Measurements from ENCODE around the gene ERC2.

ERC2 gene

DNA sequence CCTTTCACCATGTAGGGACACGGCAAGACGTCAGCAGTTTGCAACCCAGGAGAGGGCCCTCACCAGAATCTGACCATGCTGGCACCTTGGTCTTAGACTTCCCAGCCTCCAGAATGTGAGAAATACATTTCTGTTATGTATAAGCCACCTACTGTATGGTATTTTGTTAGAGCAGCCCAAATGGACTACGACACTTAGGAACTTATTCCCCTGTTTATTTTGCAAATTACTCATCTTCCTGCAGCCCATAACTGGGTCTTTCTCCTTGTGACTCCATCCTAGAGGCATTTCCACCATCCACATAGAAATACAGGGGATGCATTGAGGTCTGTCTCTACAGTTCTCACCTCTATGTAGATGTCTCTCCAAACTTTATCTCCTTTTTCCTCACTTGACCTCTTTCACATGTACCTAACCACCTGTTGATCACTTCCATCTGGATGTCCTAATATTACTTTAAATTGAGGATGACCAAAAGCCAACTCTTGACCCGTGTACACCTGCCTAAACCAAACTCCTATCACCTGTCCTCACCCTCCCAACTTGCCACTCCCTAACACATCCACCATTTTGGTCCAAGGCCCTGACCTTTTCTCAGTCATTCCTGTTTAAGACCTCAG, 575.1 kb downstream of the ERC2 start:
- Histone ChIP-seq H3K4me1 (ENCODE audit: control insufficient read depth, insufficient read depth, low read length) (peaks cover 9% of the 10 kb centered on the region), H3K27me3 (ENCODE audit: control insufficient read depth, insufficient read depth, low read length) (no peaks in the 10 kb centered on the region), H3K9me3 (replicated peaks; ENCODE audit: low read length) (no peaks in the 10 kb centered on the region), H3K4me3 (ENCODE audit: low read length) (no peak overlapping the region), H3K4me2 (ENCODE audit: low read length) (peak overlapping the region; percentile 8), H3K9ac (ENCODE audit: low read depth, low read length) (no peak overlapping the region), H3K36me3 (ENCODE audit: insufficient read depth, low read length) (no peaks in the 10 kb centered on the region)

GRCh38 chr3:55891106-55891505, 577.2 kb downstream of the ERC2 start:
- H3K9ac ChIP-seq (ENCODE audit: low read depth, low read length): no peak overlapping the region
- peaks cover 9% of the 10 kb centered on the region for H3K4me1 ChIP-seq (ENCODE audit: control insufficient read depth, insufficient read depth, low read length)
- no peak overlapping the region for H3K4me3 ChIP-seq (ENCODE audit: low read length)
- no peaks in the 10 kb centered on the region for H3K36me3 ChIP-seq (ENCODE audit: insufficient read depth, low read length)
- no peaks in the 10 kb centered on the region for H3K9me3 ChIP-seq (replicated peaks; ENCODE audit: low read length)
- no peak overlapping the region for H3K4me2 ChIP-seq (ENCODE audit: low read length)
- H3K27me3 ChIP-seq (ENCODE audit: control insufficient read depth, insufficient read depth, low read length): no peaks in the 10 kb centered on the region

DNA sequence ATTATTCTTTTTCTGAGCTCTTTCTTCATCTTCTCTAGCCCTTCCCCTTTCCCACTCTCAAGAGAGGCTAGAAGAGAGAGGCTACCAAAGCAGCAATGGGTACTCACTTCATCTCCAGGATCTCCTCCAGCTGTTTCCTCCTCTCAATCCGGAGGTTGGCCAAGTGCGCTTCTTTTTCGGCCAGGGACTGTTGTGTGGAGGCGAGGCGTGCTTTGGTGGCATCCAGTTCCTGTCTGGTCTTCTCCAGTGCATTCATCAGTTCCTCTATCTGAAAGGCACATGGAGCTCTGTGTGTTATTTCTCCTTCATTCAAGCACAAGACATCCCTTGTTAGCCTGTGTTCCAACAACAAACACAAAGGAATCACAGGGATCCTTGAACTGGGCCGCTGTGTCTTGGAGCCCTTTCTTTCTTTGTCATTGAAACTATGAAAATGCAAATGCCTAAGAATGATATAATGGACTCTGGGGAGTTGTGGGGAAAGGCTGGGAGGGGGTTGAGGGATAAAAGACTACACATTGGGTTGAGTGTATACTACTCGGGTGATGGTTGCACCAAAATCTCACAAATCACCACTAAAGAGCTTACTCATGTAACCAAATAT, 579.9 kb downstream of the ERC2 start:
- H3K9ac ChIP-seq (ENCODE audit: low read depth, low read length): no peak overlapping the region
- no peak overlapping the region for H3K4me2 ChIP-seq (ENCODE audit: low read length)
- no peaks in the 10 kb centered on the region for H3K36me3 ChIP-seq (ENCODE audit: insufficient read depth, low read length)
- H3K4me1 ChIP-seq (ENCODE audit: control insufficient read depth, insufficient read depth, low read length): peaks cover 15% of the 10 kb centered on the region
- no peaks in the 10 kb centered on the region for H3K27me3 ChIP-seq (ENCODE audit: control insufficient read depth, insufficient read depth, low read length)
- no peaks in the 10 kb centered on the region for H3K9me3 ChIP-seq (replicated peaks; ENCODE audit: low read length)
- H3K4me3 ChIP-seq (ENCODE audit: low read length): no peak overlapping the region

DNA sequence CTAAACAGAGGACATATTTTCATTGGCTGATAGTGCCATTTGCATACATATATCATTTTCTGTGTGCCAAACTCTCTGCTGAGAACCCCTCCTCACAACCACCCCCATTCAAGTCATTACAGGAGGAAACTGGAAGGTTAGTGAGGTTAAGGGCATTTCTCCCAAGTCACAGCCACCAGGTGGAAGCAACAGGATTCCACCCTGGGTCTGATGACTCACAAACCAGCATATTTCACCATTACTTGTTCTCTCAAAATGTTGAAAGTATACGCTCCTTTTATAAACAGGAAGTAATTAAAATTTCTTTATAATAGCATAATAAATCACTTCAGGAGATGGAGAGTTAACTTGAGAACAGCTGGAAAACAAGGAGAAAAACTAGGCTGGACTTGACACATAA, 582.5 kb downstream of the ERC2 start:
- H3K9ac ChIP-seq (ENCODE audit: low read depth, low read length): no peak overlapping the region

GRCh38 chr3:55884491-55885285, 583.6 kb downstream of the ERC2 start:
- Histone ChIP-seq H3K4me2 (ENCODE audit: low read length) (no peak overlapping the region), H3K36me3 (ENCODE audit: insufficient read depth, low read length) (no peaks in the 10 kb centered on the region), H3K4me1 (ENCODE audit: control insufficient read depth, insufficient read depth, low read length) (peaks cover 7% of the 10 kb centered on the region), H3K9ac (ENCODE audit: low read depth, low read length) (no peak overlapping the region), H3K4me3 (ENCODE audit: low read length) (no peak overlapping the region), H3K27me3 (ENCODE audit: control insufficient read depth, insufficient read depth, low read length) (no peaks in the 10 kb centered on the region), H3K9me3 (replicated peaks; ENCODE audit: low read length) (no peaks in the 10 kb centered on the region)

More for the DNA sequence above, 582.5 kb downstream of the ERC2 start:
- no peaks in the 10 kb centered on the region for H3K9me3 ChIP-seq (replicated peaks; ENCODE audit: low read length)
- H3K4me3 ChIP-seq (ENCODE audit: low read length): no peak overlapping the region
- H3K4me1 ChIP-seq (ENCODE audit: control insufficient read depth, insufficient read depth, low read length): peaks cover 7% of the 10 kb centered on the region
- H3K36me3 ChIP-seq (ENCODE audit: insufficient read depth, low read length): no peaks in the 10 kb centered on the region
- H3K4me2 ChIP-seq (ENCODE audit: low read length): no peak overlapping the region
- no peaks in the 10 kb centered on the region for H3K27me3 ChIP-seq (ENCODE audit: control insufficient read depth, insufficient read depth, low read length)

DNA sequence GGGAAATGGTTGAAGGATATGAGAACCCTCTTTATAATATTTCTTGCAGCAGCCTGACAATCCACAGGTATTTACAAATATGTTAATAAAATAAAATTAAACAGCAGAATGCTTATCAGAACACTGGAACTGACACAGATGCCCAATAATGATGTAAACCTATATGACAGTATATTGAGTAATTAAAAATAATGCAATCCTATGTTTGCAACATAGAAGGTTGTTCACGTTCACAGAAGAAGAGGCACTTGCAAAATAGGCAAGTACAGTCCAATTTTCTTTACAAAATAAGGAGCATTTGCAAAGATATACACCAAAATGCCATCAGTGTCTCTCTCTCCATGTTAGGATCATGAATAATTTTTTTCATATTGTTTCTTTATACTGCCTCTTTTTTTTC, 584.2 kb downstream of the ERC2 start:
- H3K4me2 ChIP-seq (ENCODE audit: low read length): no peak overlapping the region
- H3K4me3 ChIP-seq (ENCODE audit: low read length): no peak overlapping the region
- no peak overlapping the region for H3K9ac ChIP-seq (ENCODE audit: low read depth, low read length)
- H3K4me1 ChIP-seq (ENCODE audit: control insufficient read depth, insufficient read depth, low read length): peaks cover 7% of the 10 kb centered on the region
- no peaks in the 10 kb centered on the region for H3K27me3 ChIP-seq (ENCODE audit: control insufficient read depth, insufficient read depth, low read length)
- H3K36me3 ChIP-seq (ENCODE audit: insufficient read depth, low read length): no peaks in the 10 kb centered on the region
- no peaks in the 10 kb centered on the region for H3K9me3 ChIP-seq (replicated peaks; ENCODE audit: low read length)

DNA sequence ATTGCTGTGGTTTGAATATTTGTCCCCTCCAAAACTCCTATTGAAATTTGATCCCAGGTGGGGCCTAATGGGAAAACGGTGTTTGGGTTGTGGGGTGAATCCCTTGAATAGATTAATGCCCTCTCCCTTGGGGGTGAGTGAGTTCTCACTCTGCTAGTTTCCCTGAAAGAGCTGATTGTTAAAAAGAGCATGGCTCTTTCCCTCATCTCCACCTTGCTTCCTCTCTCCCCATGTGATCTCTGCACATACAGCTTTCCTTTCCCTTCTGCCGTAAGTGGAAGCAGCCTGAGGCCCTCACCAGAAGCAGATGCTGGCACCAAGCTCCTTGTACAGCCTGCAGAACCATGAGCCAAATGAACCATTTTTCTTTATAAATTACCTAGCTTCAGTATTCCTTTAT, 586.3 kb downstream of the ERC2 start:
- Histone ChIP-seq H3K9ac (ENCODE audit: low read depth, low read length) (no peak overlapping the region), H3K4me2 (ENCODE audit: low read length) (no peak overlapping the region), H3K36me3 (ENCODE audit: insufficient read depth, low read length) (no peaks in the 10 kb centered on the region), H3K4me3 (ENCODE audit: low read length) (no peak overlapping the region), H3K4me1 (ENCODE audit: control insufficient read depth, insufficient read depth, low read length) (peaks cover 7% of the 10 kb centered on the region), H3K27me3 (ENCODE audit: control insufficient read depth, insufficient read depth, low read length) (no peaks in the 10 kb centered on the region), H3K9me3 (replicated peaks; ENCODE audit: low read length) (no peaks in the 10 kb centered on the region)

DNA sequence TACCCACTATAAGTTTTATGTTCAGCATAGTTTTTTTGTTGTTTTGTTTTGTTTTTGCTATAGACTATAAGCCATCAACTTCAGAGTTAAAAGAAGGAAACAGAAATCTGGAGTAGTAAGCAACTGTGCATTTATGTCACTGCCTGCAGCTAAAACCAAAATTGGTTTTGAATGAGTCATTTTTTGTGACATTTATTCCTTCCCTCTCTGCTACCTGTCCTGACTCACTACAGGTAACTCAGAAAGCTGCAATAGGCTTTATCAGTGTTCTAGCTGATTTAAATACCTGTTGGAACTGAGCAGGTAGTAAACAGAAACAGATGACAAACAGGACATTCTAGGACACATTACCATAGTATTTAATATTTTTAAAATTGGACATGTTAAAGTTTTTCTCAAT, 587.9 kb downstream of the ERC2 start:
- Histone ChIP-seq H3K9me3 (replicated peaks; ENCODE audit: low read length) (no peaks in the 10 kb centered on the region), H3K9ac (ENCODE audit: low read depth, low read length) (no peak overlapping the region), H3K27me3 (ENCODE audit: control insufficient read depth, insufficient read depth, low read length) (no peaks in the 10 kb centered on the region), H3K4me1 (ENCODE audit: control insufficient read depth, insufficient read depth, low read length) (no peaks in the 10 kb centered on the region), H3K4me3 (ENCODE audit: low read length) (no peak overlapping the region), H3K36me3 (ENCODE audit: insufficient read depth, low read length) (no peaks in the 10 kb centered on the region), H3K4me2 (ENCODE audit: low read length) (no peak overlapping the region)

- no peak overlapping the region for H3K4me3 ChIP-seq (ENCODE audit: low read length)
- H3K9me3 ChIP-seq (replicated peaks; ENCODE audit: low read length): no peaks in the 10 kb centered on the region
Measured at GRCh38 chr3:55879901-55880331, 588.4 kb downstream of the ERC2 start.

GRCh38 chr3:55877703-55878102, 590.6 kb downstream of the ERC2 start:
- H3K4me2 ChIP-seq (ENCODE audit: low read length): no peak overlapping the region
- H3K4me1 ChIP-seq (ENCODE audit: control insufficient read depth, insufficient read depth, low read length): no peaks in the 10 kb centered on the region
- H3K9ac ChIP-seq (ENCODE audit: low read depth, low read length): no peak overlapping the region
- H3K9me3 ChIP-seq (replicated peaks; ENCODE audit: low read length): no peaks in the 10 kb centered on the region
- H3K4me3 ChIP-seq (ENCODE audit: low read length): no peak overlapping the region
- no peaks in the 10 kb centered on the region for H3K27me3 ChIP-seq (ENCODE audit: control insufficient read depth, insufficient read depth, low read length)
- no peaks in the 10 kb centered on the region for H3K36me3 ChIP-seq (ENCODE audit: insufficient read depth, low read length)

More at GRCh38 chr3:55879901-55880331, 588.4 kb downstream of the ERC2 start:
- H3K36me3 ChIP-seq (ENCODE audit: insufficient read depth, low read length): no peaks in the 10 kb centered on the region
- H3K4me2 ChIP-seq (ENCODE audit: low read length): no peak overlapping the region
- no peaks in the 10 kb centered on the region for H3K4me1 ChIP-seq (ENCODE audit: control insufficient read depth, insufficient read depth, low read length)
- H3K27me3 ChIP-seq (ENCODE audit: control insufficient read depth, insufficient read depth, low read length): no peaks in the 10 kb centered on the region
- no peak overlapping the region for H3K9ac ChIP-seq (ENCODE audit: low read depth, low read length)

GRCh38 chr3:55876560-55876959, 591.7 kb downstream of the ERC2 start:
- H3K4me2 ChIP-seq (ENCODE audit: low read length): no peak overlapping the region
- H3K27me3 ChIP-seq (ENCODE audit: control insufficient read depth, insufficient read depth, low read length): no peaks in the 10 kb centered on the region
- H3K9me3 ChIP-seq (replicated peaks; ENCODE audit: low read length): no peaks in the 10 kb centered on the region
- no peak overlapping the region for H3K9ac ChIP-seq (ENCODE audit: low read depth, low read length)
- no peaks in the 10 kb centered on the region for H3K36me3 ChIP-seq (ENCODE audit: insufficient read depth, low read length)
- H3K4me1 ChIP-seq (ENCODE audit: control insufficient read depth, insufficient read depth, low read length): no peaks in the 10 kb centered on the region
- H3K4me3 ChIP-seq (ENCODE audit: low read length): no peak overlapping the region
